ENCODE results near the gene SAP30L. TPM values are rescaled to one million over a fixed set of nuclear protein-coding genes. Genes with fewer than 3 reads are reported as not detected.

The SAP30L gene
- total and polyA plus RNA-seq, 2 of the 13 experiments (the other 11 are each of a cell fraction or from before 2014, with no cell fraction given) = 27.9 to 37.2 TPM

- TF ChIP-seq, protein P1, sequence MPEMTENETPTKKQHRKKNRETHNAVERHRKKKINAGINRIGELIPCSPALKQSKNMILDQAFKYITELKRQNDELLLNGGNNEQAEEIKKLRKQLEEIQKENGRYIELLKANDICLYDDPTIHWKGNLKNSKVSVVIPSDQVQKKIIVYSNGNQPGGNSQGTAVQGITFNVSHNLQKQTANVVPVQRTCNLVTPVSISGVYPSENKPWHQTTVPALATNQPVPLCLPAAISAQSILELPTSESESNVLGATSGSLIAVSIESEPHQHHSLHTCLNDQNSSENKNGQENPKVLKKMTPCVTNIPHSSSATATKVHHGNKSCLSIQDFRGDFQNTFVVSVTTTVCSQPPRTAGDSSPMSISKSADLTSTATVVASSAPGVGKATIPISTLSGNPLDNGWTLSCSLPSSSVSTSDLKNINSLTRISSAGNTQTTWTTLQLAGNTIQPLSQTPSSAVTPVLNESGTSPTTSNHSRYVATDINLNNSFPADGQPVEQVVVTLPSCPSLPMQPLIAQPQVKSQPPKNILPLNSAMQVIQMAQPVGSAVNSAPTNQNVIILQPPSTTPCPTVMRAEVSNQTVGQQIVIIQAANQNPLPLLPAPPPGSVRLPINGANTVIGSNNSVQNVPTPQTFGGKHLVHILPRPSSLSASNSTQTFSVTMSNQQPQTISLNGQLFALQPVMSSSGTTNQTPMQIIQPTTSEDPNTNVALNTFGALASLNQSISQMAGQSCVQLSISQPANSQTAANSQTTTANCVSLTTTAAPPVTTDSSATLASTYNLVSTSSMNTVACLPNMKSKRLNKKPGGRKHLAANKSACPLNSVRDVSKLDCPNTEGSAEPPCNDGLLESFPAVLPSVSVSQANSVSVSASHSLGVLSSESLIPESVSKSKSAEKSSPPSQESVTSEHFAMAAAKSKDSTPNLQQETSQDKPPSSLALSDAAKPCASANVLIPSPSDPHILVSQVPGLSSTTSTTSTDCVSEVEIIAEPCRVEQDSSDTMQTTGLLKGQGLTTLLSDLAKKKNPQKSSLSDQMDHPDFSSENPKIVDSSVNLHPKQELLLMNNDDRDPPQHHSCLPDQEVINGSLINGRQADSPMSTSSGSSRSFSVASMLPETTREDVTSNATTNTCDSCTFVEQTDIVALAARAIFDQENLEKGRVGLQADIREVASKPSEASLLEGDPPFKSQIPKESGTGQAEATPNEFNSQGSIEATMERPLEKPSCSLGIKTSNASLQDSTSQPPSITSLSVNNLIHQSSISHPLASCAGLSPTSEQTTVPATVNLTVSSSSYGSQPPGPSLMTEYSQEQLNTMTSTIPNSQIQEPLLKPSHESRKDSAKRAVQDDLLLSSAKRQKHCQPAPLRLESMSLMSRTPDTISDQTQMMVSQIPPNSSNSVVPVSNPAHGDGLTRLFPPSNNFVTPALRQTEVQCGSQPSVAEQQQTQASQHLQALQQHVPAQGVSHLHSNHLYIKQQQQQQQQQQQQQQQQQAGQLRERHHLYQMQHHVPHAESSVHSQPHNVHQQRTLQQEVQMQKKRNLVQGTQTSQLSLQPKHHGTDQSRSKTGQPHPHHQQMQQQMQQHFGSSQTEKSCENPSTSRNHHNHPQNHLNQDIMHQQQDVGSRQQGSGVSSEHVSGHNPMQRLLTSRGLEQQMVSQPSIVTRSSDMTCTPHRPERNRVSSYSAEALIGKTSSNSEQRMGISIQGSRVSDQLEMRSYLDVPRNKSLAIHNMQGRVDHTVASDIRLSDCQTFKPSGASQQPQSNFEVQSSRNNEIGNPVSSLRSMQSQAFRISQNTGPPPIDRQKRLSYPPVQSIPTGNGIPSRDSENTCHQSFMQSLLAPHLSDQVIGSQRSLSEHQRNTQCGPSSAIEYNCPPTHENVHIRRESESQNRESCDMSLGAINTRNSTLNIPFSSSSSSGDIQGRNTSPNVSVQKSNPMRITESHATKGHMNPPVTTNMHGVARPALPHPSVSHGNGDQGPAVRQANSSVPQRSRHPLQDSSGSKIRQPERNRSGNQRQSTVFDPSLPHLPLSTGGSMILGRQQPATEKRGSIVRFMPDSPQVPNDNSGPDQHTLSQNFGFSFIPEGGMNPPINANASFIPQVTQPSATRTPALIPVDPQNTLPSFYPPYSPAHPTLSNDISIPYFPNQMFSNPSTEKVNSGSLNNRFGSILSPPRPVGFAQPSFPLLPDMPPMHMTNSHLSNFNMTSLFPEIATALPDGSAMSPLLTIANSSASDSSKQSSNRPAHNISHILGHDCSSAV (CRISPR knock-in tag; IDR thresholded peaks at IDR 0.05; ENCODE audit: borderline replicate concordance) = no peak
- TF ChIP-seq ZNF577 (CRISPR knock-in tag; IDR thresholded peaks at IDR 0.05; ENCODE audit: borderline replicate concordance, low read depth) (no peak), U2AF1 (optimal IDR thresholded peaks at IDR 0.05; ENCODE audit: low read depth, low read length) (no peak), ZNF556 (CRISPR knock-in tag; IDR thresholded peaks at IDR 0.05; ENCODE audit: borderline replicate concordance) (no peak), NR3C1 (CRISPR knock-in tag; IDR thresholded peaks at IDR 0.05) (no peak), HNRNPLL (IDR thresholded peaks at IDR 0.05; ENCODE audit: low read depth, low read length, poor library complexity, severe bottlenecking) (peak; percentile 64), ZNF660 (CRISPR knock-in tag; IDR thresholded peaks at IDR 0.05; ENCODE audit: borderline replicate concordance, low read depth) (no peak), AGO2 (optimal IDR thresholded peaks at IDR 0.05; ENCODE audit: low read depth, low read length) (peak; percentile 2), MTF2 (CRISPR knock-in tag; IDR thresholded peaks at IDR 0.05; ENCODE audit: borderline replicate concordance) (no peak), ZNF3 (CRISPR knock-in tag; IDR thresholded peaks at IDR 0.05) (no peak), RAD51 (IDR thresholded peaks at IDR 0.05; ENCODE audit: borderline replicate concordance) (no peak), RBFOX2 (IDR thresholded peaks at IDR 0.05; ENCODE audit: low read depth, low read length) (peak; percentile 78), ZNF567 (CRISPR knock-in tag; IDR thresholded peaks at IDR 0.05; ENCODE audit: borderline replicate concordance) (peak; percentile 55; the same call in 1 of the 2 replicates), TARDBP (CRISPR knock-in tag; IDR thresholded peaks at IDR 0.05) (0 out of 2 replicates have a peak, but pooled peaks have one; percentile 60)
- TF ChIP-seq, protein P2, sequence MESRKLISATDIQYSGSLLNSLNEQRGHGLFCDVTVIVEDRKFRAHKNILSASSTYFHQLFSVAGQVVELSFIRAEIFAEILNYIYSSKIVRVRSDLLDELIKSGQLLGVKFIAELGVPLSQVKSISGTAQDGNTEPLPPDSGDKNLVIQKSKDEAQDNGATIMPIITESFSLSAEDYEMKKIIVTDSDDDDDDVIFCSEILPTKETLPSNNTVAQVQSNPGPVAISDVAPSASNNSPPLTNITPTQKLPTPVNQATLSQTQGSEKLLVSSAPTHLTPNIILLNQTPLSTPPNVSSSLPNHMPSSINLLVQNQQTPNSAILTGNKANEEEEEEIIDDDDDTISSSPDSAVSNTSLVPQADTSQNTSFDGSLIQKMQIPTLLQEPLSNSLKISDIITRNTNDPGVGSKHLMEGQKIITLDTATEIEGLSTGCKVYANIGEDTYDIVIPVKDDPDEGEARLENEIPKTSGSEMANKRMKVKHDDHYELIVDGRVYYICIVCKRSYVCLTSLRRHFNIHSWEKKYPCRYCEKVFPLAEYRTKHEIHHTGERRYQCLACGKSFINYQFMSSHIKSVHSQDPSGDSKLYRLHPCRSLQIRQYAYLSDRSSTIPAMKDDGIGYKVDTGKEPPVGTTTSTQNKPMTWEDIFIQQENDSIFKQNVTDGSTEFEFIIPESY (CRISPR knock-in tag; IDR thresholded peaks at IDR 0.05) = no peak
- TF ChIP-seq, protein P3, sequence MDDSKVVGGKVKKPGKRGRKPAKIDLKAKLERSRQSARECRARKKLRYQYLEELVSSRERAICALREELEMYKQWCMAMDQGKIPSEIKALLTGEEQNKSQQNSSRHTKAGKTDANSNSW (CRISPR knock-in tag; IDR thresholded peaks at IDR 0.05; ENCODE audit: borderline replicate concordance) = no peak
Observed at GRCh38 chr5:154445422-154446194, at the start of gene SAP30L (continued).
